ENCODE measurements around the gene PITPNC1. TPM values are rescaled to one million over a fixed set of nuclear protein-coding genes. Genes with fewer than 3 reads are reported as not detected.

Gene PITPNC1
- total RNA-seq, 1 donor from 2014 or later: 28.7 TPM

DNA sequence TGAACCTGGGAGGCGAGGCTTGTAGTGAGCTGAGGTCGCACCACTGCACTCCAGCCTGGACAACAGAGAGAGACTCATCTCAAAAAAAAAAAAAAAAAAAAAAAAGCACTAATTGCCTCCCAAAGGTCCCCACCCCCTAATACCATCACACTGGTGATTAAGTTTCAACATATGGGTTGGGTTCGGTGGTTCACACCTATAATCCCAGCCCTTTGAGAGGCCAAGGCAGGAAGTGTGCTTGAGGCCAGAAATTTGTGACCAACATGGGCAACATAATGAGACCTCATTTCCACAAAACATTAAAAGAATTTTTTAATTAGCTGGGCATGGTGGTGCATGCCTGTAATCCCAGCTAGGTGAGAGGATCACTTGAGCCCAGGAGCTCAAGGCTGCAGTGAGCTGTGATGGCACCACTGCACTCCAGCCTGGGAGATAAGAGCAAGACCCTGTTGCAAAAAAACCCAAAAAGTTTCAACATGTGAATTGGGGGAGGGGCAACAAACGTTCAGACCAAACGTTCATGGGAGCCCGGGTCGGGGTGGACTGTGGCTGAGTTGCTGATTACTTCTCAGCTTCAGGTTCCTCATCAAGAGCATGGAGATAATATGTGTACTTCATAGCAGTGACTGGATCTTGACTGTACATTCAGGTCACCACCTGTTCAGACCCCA is 278.5 kb downstream of the PITPNC1 start:
- no peak overlapping the region for H3K4me3 ChIP-seq (ENCODE audit: low read depth, low read length)
- no peaks in the 10 kb centered on the region for H3K36me3 ChIP-seq (ENCODE audit: control insufficient read depth, insufficient read depth, low read length)
- H3K27me3 ChIP-seq (ENCODE audit: control insufficient read depth, insufficient read depth, low read length): no peaks in the 10 kb centered on the region
- FAIRE-seq: no peak
- TF ChIP-seq, protein P1, sequence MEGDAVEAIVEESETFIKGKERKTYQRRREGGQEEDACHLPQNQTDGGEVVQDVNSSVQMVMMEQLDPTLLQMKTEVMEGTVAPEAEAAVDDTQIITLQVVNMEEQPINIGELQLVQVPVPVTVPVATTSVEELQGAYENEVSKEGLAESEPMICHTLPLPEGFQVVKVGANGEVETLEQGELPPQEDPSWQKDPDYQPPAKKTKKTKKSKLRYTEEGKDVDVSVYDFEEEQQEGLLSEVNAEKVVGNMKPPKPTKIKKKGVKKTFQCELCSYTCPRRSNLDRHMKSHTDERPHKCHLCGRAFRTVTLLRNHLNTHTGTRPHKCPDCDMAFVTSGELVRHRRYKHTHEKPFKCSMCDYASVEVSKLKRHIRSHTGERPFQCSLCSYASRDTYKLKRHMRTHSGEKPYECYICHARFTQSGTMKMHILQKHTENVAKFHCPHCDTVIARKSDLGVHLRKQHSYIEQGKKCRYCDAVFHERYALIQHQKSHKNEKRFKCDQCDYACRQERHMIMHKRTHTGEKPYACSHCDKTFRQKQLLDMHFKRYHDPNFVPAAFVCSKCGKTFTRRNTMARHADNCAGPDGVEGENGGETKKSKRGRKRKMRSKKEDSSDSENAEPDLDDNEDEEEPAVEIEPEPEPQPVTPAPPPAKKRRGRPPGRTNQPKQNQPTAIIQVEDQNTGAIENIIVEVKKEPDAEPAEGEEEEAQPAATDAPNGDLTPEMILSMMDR (IDR thresholded peaks at IDR 0.05; ENCODE audit: insufficient read depth, low read length, severe bottlenecking): no peak
- no peak for DNase-seq (ENCODE audit: low read depth)

DNA sequence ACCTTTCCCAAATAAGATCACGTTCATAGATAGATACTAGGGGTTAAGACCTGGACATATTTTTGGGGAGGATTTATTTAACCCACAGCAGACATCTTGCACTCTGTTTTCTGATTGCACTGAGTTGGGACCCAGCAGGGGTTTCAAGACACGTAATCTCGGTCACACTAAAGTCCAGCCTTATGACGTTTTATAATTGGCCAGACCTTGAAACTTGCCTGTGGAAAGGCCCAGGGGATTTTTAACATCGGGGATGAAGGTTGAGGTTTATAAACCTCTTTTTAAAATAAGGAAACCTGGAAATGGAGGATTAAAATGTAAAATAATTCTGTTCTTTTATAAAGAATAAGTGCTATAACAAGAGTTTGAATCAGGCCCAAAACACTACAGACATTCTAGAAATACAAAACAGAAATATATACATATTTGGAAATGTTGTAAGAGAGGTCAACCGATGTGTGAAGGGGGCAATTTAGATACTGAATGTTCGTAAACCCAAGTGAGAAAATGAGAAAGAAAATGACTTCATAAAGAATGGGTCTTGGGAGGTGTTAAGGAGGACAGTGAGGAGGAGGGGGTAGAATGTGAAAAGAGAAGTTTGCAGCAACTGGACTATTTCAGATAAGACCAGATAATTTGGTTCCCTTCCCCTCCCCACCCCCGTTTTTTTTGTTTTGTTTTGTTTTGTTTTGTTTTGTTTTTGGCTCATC is 279.6 kb downstream of the PITPNC1 start:
- FAIRE-seq (no peak), DNase-seq (ENCODE audit: low read depth) (no peak)
- Histone ChIP-seq H3K36me3 (ENCODE audit: control insufficient read depth, insufficient read depth, low read length) (no peaks in the 10 kb centered on the region), H3K4me3 (ENCODE audit: low read depth, low read length) (no peak overlapping the region), H3K27me3 (ENCODE audit: control insufficient read depth, insufficient read depth, low read length) (no peaks in the 10 kb centered on the region)
- TF ChIP-seq, protein P1 (IDR thresholded peaks at IDR 0.05; ENCODE audit: insufficient read depth, low read length, severe bottlenecking): no peak

DNA sequence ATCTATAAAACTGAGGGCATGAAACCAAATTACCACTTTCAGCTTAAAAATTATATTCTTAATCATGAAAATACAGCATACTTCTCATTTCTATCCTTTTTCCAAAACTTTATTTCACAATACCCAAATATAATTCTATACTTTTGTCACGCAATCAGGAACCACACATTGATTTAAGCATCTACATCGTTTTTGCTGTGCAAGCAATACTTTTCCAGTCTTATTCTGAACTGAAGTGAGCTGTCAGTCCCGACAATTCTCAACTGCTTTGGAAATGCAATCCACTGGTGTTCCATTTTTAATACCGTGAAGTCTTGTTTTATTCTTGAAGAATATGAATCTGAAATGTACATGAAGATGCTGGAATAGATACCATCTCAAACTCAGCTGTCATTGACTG is 280.5 kb downstream of the PITPNC1 start:
- H3K27me3 ChIP-seq (ENCODE audit: control insufficient read depth, insufficient read depth, low read length): no peaks in the 10 kb centered on the region
- H3K4me3 ChIP-seq (ENCODE audit: low read depth, low read length): no peak overlapping the region
- TF ChIP-seq, protein P1 (IDR thresholded peaks at IDR 0.05; ENCODE audit: insufficient read depth, low read length, severe bottlenecking): no peak
- H3K36me3 ChIP-seq (ENCODE audit: control insufficient read depth, insufficient read depth, low read length): no peaks in the 10 kb centered on the region
- DNase-seq (ENCODE audit: low read depth): no peak
- no peak for FAIRE-seq

DNA sequence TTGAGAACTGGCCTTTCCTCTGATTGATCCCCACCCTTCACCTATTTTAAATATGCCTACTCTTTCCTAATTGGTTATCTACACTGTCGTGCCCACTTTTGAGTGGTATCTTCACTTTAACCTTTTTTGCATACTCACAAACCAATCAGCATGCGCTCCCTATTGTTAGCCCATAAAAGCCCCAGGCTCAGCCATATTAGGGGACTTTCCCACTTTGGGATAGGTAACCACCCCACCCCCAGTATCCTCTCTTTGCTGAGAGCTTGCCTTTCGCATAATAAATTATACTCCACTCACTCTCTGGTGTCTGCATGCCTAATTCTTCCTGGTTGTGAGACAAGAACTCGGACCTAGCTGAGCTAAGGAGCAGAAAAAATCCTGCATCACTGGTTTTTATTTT is 281.2 kb downstream of the PITPNC1 start:
- Histone ChIP-seq H3K4me3 (ENCODE audit: low read depth, low read length) (no peak overlapping the region), H3K36me3 (ENCODE audit: control insufficient read depth, insufficient read depth, low read length) (no peaks in the 10 kb centered on the region), H3K27me3 (ENCODE audit: control insufficient read depth, insufficient read depth, low read length) (no peaks in the 10 kb centered on the region)
- TF ChIP-seq, protein P1 (IDR thresholded peaks at IDR 0.05; ENCODE audit: insufficient read depth, low read length, severe bottlenecking): no peak
- FAIRE-seq (no peak), DNase-seq (ENCODE audit: low read depth) (no peak)

DNA sequence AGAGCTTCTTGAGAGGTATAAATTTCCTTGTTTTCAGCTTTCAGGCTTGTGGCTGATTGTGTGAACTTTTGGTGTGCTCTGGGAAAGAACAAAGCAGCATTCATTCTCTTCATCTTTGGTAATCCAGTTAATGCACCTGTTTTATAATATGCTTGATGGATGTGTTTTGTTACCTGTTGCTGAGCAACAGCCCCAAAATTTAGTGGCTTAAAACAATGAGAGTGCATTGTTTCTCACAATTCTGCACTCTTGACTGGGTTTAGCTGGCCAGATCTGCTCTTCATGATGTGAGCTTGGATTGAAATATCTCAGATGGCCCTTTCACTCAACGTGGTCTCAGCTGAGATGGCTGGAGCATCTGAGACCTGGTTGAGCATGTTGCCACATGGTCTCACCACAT is 281.9 kb downstream of the PITPNC1 start:
- no peaks in the 10 kb centered on the region for H3K36me3 ChIP-seq (ENCODE audit: control insufficient read depth, insufficient read depth, low read length)
- TF ChIP-seq, protein P1 (IDR thresholded peaks at IDR 0.05; ENCODE audit: insufficient read depth, low read length, severe bottlenecking): no peak
- no peak overlapping the region for H3K4me3 ChIP-seq (ENCODE audit: low read depth, low read length)
- DNase-seq (ENCODE audit: low read depth) (no peak), FAIRE-seq (no peak)
- no peaks in the 10 kb centered on the region for H3K27me3 ChIP-seq (ENCODE audit: control insufficient read depth, insufficient read depth, low read length)
